ENCODE measurements around the gene RHOT1.
"Not testable (repeated sequence)": the region's sequence is repeated elsewhere in the genome, so short reads cannot be mapped to it uniquely, and the experiment has no call there.

GRCh38 chr17:32118088-32118487 lies 24.2 kb upstream of the RHOT1 start:
- not testable (repeated sequence) for TF ChIP-seq EZH2phosphoT487 (IDR thresholded peaks at IDR 0.05; ENCODE audit: insufficient read depth, low read depth); EZH2 (IDR thresholded peaks at IDR 0.05; ENCODE audit: insufficient read depth, poor library complexity, severe bottlenecking)

Data from GM23248 (cell line).